H1 (cell line): Measurements from ENCODE around the gene GGA3. TPM values are rescaled to one million over a fixed set of nuclear protein-coding genes. Genes with fewer than 3 reads are reported as not detected.

Experiments
- BRCA1 ChIP-seq: IDR thresholded peaks from 2 replicates; pipeline ENCODE4 v1.6.1; 2012; ENCODE audit warnings: low read depth, low read length, improper control_type of control experiment
- CEBPB ChIP-seq: IDR thresholded peaks from 2 replicates; pipeline ENCODE4 v1.6.1; 2012; ENCODE audit warnings: low read depth, low read length
- GTF2F1 ChIP-seq: IDR thresholded peaks from 2 replicates; pipeline ENCODE4 v1.6.1; 2012; ENCODE audit warnings: low read depth, low read length, improper control_type of control experiment, borderline replicate concordance
- JUN ChIP-seq: IDR thresholded peaks from 2 replicates; pipeline ENCODE4 v1.6.1; 2011; ENCODE audit warnings: low read depth, mild to moderate bottlenecking, improper control_type of control experiment, low read length
- JUND ChIP-seq: IDR thresholded peaks from 2 replicates; pipeline ENCODE4 v1.6.1; 2011; ENCODE audit warnings: mild to moderate bottlenecking, improper control_type of control experiment, low read length
- MAFK ChIP-seq: IDR thresholded peaks from 2 replicates; pipeline ENCODE4 v1.6.1; 2012; ENCODE audit warnings: low read depth, mild to moderate bottlenecking, improper control_type of control experiment, low read length
- RBBP5 ChIP-seq: IDR thresholded peaks from 2 replicates; pipeline ENCODE4 v1.7.1; 2012; ENCODE audit warnings: low read depth, mild to moderate bottlenecking, inconsistent platforms, low read length, moderate library complexity, borderline replicate concordance
- TAF1 ChIP-seq: IDR thresholded peaks from 2 replicates; pipeline ENCODE4 v1.6.1; 2011; ENCODE audit warnings: mild to moderate bottlenecking, low read depth, low read length
- polyA plus RNA-seq, 7 experiments: library from polyadenylated mRNA; depleted of rRNA in 3 of 7; stranded (reverse) in 5 of 7; unstranded in 2 of 7; fragments of >200 nt in 5 of 7; fragments of 200-250 nt in 2 of 7; gene quantifications; 1 replicate in 5 of 7; 2 replicates in 1 of 7; 4 replicates in 1 of 7; pipeline versions ENCODE4 v1.2.1 to v1.2.3, GENCODE V29; 2011 to 2013; ENCODE audit warnings: missing spikeins in 2 of 7, mixed read lengths in 2 of 7
- total RNA-seq: library from RNA; stranded (reverse); fragmentation: NEBNext Ultra II Directional; extraction: Animal tissue kit (Norgen Biotek cat#: 25700); gene quantifications from 2 replicates; pipeline ENCODE4 v1.2.1, GENCODE V29; 2021
- TF ChIP-seq, protein P1 (sequence below), 3 experiments: IDR thresholded peaks; 1 replicate in 2 of 3; 2 replicates in 1 of 3; pipeline versions ENCODE4 v1.5.1 to v1.6.1; 2011; ENCODE audit warnings: low read length in 3 of 3, mild to moderate bottlenecking in 3 of 3, inconsistent platforms in 2 of 3, low read depth in 1 of 3, moderate library complexity in 1 of 3; ENCODE audit not compliant: insufficient read depth in 1 of 3; ENCODE audit errors: control extremely low read depth in 1 of 3

The GGA3 gene
- total and polyA plus RNA-seq, 2 of the 8 experiments (the other 6 are each of a cell fraction or from before 2014, with no cell fraction given): 40.6 to 60.0 TPM

GRCh38 chr17:75188614-75189013, 72.8 kb downstream of the GGA3 start (continued):
- TF ChIP-seq TAF1: no peak
- no peak for TF ChIP-seq CEBPB
- TF ChIP-seq RBBP5: no peak
- TF ChIP-seq JUND: no peak
- TF ChIP-seq BRCA1: no peak
- TF ChIP-seq, protein P1, sequence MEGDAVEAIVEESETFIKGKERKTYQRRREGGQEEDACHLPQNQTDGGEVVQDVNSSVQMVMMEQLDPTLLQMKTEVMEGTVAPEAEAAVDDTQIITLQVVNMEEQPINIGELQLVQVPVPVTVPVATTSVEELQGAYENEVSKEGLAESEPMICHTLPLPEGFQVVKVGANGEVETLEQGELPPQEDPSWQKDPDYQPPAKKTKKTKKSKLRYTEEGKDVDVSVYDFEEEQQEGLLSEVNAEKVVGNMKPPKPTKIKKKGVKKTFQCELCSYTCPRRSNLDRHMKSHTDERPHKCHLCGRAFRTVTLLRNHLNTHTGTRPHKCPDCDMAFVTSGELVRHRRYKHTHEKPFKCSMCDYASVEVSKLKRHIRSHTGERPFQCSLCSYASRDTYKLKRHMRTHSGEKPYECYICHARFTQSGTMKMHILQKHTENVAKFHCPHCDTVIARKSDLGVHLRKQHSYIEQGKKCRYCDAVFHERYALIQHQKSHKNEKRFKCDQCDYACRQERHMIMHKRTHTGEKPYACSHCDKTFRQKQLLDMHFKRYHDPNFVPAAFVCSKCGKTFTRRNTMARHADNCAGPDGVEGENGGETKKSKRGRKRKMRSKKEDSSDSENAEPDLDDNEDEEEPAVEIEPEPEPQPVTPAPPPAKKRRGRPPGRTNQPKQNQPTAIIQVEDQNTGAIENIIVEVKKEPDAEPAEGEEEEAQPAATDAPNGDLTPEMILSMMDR (IDR thresholded peaks at IDR 0.05; ENCODE audit: control extremely low read depth in 1 of 3, insufficient read depth in 1 of 3, low read depth in 1 of 3, low read length in 3 of 3): no peak
- no peak for TF ChIP-seq MAFK
- TF ChIP-seq GTF2F1: no peak
- no peak for TF ChIP-seq JUN

Other genes with a start within 250 kb of the GGA3 start
- 48.5 and 49.1 TPM in 2 replicates for gene MRPL58, start 248.9 kb downstream of the GGA3 start, total RNA-seq
- 43.2 and 43.6 TPM in 2 replicates for gene MRPL58, start 248.9 kb downstream of the GGA3 start, polyA plus RNA-seq (2011; rRNA removed)
- 326 and 335 TPM in 2 replicates for gene ATP5PD, start 214.6 kb downstream of the GGA3 start, total RNA-seq
- 254 and 407 TPM in 2 replicates for gene ATP5PD, start 214.6 kb downstream of the GGA3 start, polyA plus RNA-seq (2011; rRNA removed)
- 33.7 and 34.1 TPM in 2 replicates for gene KCTD2, start 214.4 kb downstream of the GGA3 start, total RNA-seq
- 32.6 and 36.8 TPM in 2 replicates for gene KCTD2, start 214.4 kb downstream of the GGA3 start, polyA plus RNA-seq (2011; rRNA removed)
- 16.6 and 17.1 TPM in 2 replicates for gene SLC16A5, start 173.7 kb downstream of the GGA3 start, total RNA-seq
- 34.7 and 54.8 TPM in 2 replicates for gene SLC16A5, start 173.7 kb downstream of the GGA3 start, polyA plus RNA-seq (2011; rRNA removed)
- gene ARMC7, start 151.6 kb downstream of the GGA3 start, total RNA-seq: 13.6 TPM in 2 replicates
- gene ARMC7, start 151.6 kb downstream of the GGA3 start, polyA plus RNA-seq (2011; rRNA removed): 9.8 and 12.4 TPM in 2 replicates
- 52.1 and 66.9 TPM in 2 replicates for gene NT5C, start 129.9 kb downstream of the GGA3 start, total RNA-seq
- 66.4 and 98.6 TPM in 2 replicates for gene NT5C, start 129.9 kb downstream of the GGA3 start, polyA plus RNA-seq (2011; rRNA removed)
- gene JPT1, start 107.1 kb downstream of the GGA3 start, total RNA-seq: 340 and 369 TPM in 2 replicates
- 154 and 216 TPM in 2 replicates for gene JPT1, start 107.1 kb downstream of the GGA3 start, polyA plus RNA-seq (2011; rRNA removed)
- gene SUMO2, start 78.6 kb downstream of the GGA3 start, total RNA-seq: 779 and 788 TPM in 2 replicates
- gene SUMO2, start 78.6 kb downstream of the GGA3 start, polyA plus RNA-seq (2011; rRNA removed): 91.0 and 184 TPM in 2 replicates
- 97.4 and 98.5 TPM in 2 replicates for gene NUP85, start 55.9 kb downstream of the GGA3 start, total RNA-seq
- 154 and 163 TPM in 2 replicates for gene NUP85, start 55.9 kb downstream of the GGA3 start, polyA plus RNA-seq (2011; rRNA removed)
- 75.5 and 79.4 TPM in 2 replicates for gene MRPS7, start 273 bp upstream of the GGA3 start, total RNA-seq
- gene MRPS7, start 273 bp upstream of the GGA3 start, polyA plus RNA-seq (2011; rRNA removed): 53.9 and 63.4 TPM in 2 replicates
- 16.1 and 17.5 TPM in 2 replicates for gene MIF4GD, start 9.6 kb upstream of the GGA3 start, total RNA-seq
- gene MIF4GD, start 9.6 kb upstream of the GGA3 start, polyA plus RNA-seq (2011; rRNA removed): 51.1 and 60.6 TPM in 2 replicates
- gene SLC25A19, start 27.8 kb upstream of the GGA3 start, total RNA-seq: 28.6 and 33.3 TPM in 2 replicates
- 32.6 and 34.2 TPM in 2 replicates for gene SLC25A19, start 27.8 kb upstream of the GGA3 start, polyA plus RNA-seq (2011; rRNA removed)
- gene GRB2, start 144.1 kb upstream of the GGA3 start, total RNA-seq: 101 and 102 TPM in 2 replicates
- 44.2 and 51.8 TPM in 2 replicates for gene GRB2, start 144.1 kb upstream of the GGA3 start, polyA plus RNA-seq (2011; rRNA removed)
- 54.8 and 64.3 TPM in 2 replicates for gene TMEM94, start 195.0 kb upstream of the GGA3 start, total RNA-seq
- 69.9 and 147 TPM in 2 replicates for gene TMEM94, start 195.0 kb upstream of the GGA3 start, polyA plus RNA-seq (2011; rRNA removed)